ENCODE measurements around the gene TMEM59L. TPM values are rescaled to one million over a fixed set of nuclear protein-coding genes. Genes with fewer than 3 reads are reported as not detected.

TMEM59L gene
- total and polyA plus RNA-seq, 2 donors from 2014 or later, result 1.5 to 5.9 TPM

- Histone ChIP-seq H3K36me3 (ENCODE audit: control insufficient read depth in 2 of 3, insufficient read depth in 3 of 3, low read length in 3 of 3) (no peaks in the 10 kb centered on the region), H3K4me3 (ENCODE audit: low read length in 3 of 3) (no peak overlapping the region), H3K27ac (ENCODE audit: low read depth in 2 of 2, low read length in 2 of 2) (no peak overlapping the region), H3K9ac (ENCODE audit: low read length in 3 of 3) (no peak overlapping the region), H3K27me3 (ENCODE audit: control insufficient read depth, insufficient read depth, low read length) (no peaks in the 10 kb centered on the region), H3K4me1 (ENCODE audit: control insufficient read depth in 2 of 3, insufficient read depth in 2 of 3, low read depth in 1 of 3, low read length in 3 of 3) (peaks cover 0 to 7% (median 0%) of the 10 kb centered on the region in 3 donors), H3K9me3 (ENCODE audit: control insufficient read depth in 2 of 3, insufficient read depth in 1 of 3, low read length in 3 of 3) (no peaks in the 10 kb centered on the region)
- DNase-seq (no peak), FAIRE-seq (no peak)
- intact Hi-C loops (cut with DNase I), result no loop called here
- TF ChIP-seq, protein P1, sequence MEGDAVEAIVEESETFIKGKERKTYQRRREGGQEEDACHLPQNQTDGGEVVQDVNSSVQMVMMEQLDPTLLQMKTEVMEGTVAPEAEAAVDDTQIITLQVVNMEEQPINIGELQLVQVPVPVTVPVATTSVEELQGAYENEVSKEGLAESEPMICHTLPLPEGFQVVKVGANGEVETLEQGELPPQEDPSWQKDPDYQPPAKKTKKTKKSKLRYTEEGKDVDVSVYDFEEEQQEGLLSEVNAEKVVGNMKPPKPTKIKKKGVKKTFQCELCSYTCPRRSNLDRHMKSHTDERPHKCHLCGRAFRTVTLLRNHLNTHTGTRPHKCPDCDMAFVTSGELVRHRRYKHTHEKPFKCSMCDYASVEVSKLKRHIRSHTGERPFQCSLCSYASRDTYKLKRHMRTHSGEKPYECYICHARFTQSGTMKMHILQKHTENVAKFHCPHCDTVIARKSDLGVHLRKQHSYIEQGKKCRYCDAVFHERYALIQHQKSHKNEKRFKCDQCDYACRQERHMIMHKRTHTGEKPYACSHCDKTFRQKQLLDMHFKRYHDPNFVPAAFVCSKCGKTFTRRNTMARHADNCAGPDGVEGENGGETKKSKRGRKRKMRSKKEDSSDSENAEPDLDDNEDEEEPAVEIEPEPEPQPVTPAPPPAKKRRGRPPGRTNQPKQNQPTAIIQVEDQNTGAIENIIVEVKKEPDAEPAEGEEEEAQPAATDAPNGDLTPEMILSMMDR (IDR thresholded peaks at IDR 0.05; ENCODE audit: borderline replicate concordance, extremely low read depth, insufficient read depth), result no peak
Observed at GRCh38 chr19:18665771-18666202, 53.1 kb downstream of the TMEM59L start.

GRCh38 chr19:18666317-18666716 is 53.6 kb downstream of the TMEM59L start:
- TF ChIP-seq, protein P1 (IDR thresholded peaks at IDR 0.05; ENCODE audit: borderline replicate concordance, extremely low read depth, insufficient read depth), result no peak
- H3K9ac ChIP-seq (ENCODE audit: low read length in 3 of 3), result no peak overlapping the region

GRCh38 chr19:18666784-18667183 is 54.1 kb downstream of the TMEM59L start:
- Histone ChIP-seq H3K9ac (ENCODE audit: low read length in 3 of 3) (no peak overlapping the region), H3K4me3 (ENCODE audit: low read length in 3 of 3) (no peak overlapping the region), H3K36me3 (ENCODE audit: control insufficient read depth in 2 of 3, insufficient read depth in 3 of 3, low read length in 3 of 3) (no peaks in the 10 kb centered on the region), H3K27ac (ENCODE audit: low read depth in 2 of 2, low read length in 2 of 2) (no peak overlapping the region), H3K4me1 (ENCODE audit: control insufficient read depth in 2 of 3, insufficient read depth in 2 of 3, low read depth in 1 of 3, low read length in 3 of 3) (peaks cover 0 to 4% (median 0%) of the 10 kb centered on the region in 3 donors), H3K27me3 (ENCODE audit: control insufficient read depth, insufficient read depth, low read length) (no peaks in the 10 kb centered on the region), H3K9me3 (ENCODE audit: control insufficient read depth in 2 of 3, insufficient read depth in 1 of 3, low read length in 3 of 3) (no peaks in the 10 kb centered on the region)
- TF ChIP-seq, protein P1 (IDR thresholded peaks at IDR 0.05; ENCODE audit: borderline replicate concordance, extremely low read depth, insufficient read depth), result no peak
- FAIRE-seq (no peak), DNase-seq (no peak)
- intact Hi-C loops (cut with DNase I), result no loop called here

More at GRCh38 chr19:18666317-18666716, 53.6 kb downstream of the TMEM59L start:
- Histone ChIP-seq H3K36me3 (ENCODE audit: control insufficient read depth in 2 of 3, insufficient read depth in 3 of 3, low read length in 3 of 3) (no peaks in the 10 kb centered on the region), H3K4me3 (ENCODE audit: low read length in 3 of 3) (no peak overlapping the region), H3K27me3 (ENCODE audit: control insufficient read depth, insufficient read depth, low read length) (no peaks in the 10 kb centered on the region), H3K27ac (ENCODE audit: low read depth in 2 of 2, low read length in 2 of 2) (no peak overlapping the region), H3K4me1 (ENCODE audit: control insufficient read depth in 2 of 3, insufficient read depth in 2 of 3, low read depth in 1 of 3, low read length in 3 of 3) (peaks cover 0 to 5% (median 0%) of the 10 kb centered on the region in 3 donors), H3K9me3 (ENCODE audit: control insufficient read depth in 2 of 3, insufficient read depth in 1 of 3, low read length in 3 of 3) (no peaks in the 10 kb centered on the region)
- DNase-seq, result no peak
- intact Hi-C loops (cut with DNase I), result no loop called here
- no peak for FAIRE-seq

All from kidney (tissue), 14 donors.